C4-2B (cell line): ENCODE measurements around the gene SSRP1.
A peak's percentile ranks its signal among the peaks of the same experiment; 100 is the strongest.

Experiments
- H3K27ac ChIP-seq: fragments of 450-650 bp; 2 replicates; pipeline ENCODE4 v1.5.1; 2017
- ZFX ChIP-seq: fragments of 450-650 bp; IDR thresholded peaks from 2 replicates; pipeline ENCODE4 v1.6.1; 2017
- TF ChIP-seq, protein P1 (sequence below): fragments of 450-650 bp; conservative IDR thresholded peaks from 2 replicates; pipeline ENCODE4 v1.5.1; 2017; ENCODE audit warnings: mild to moderate bottlenecking

Gene SSRP1

GRCh38 chr11:57323855-57324153, 11.9 kb downstream of the SSRP1 start:
- TF ChIP-seq ZFX: no peak
- TF ChIP-seq, protein P1, sequence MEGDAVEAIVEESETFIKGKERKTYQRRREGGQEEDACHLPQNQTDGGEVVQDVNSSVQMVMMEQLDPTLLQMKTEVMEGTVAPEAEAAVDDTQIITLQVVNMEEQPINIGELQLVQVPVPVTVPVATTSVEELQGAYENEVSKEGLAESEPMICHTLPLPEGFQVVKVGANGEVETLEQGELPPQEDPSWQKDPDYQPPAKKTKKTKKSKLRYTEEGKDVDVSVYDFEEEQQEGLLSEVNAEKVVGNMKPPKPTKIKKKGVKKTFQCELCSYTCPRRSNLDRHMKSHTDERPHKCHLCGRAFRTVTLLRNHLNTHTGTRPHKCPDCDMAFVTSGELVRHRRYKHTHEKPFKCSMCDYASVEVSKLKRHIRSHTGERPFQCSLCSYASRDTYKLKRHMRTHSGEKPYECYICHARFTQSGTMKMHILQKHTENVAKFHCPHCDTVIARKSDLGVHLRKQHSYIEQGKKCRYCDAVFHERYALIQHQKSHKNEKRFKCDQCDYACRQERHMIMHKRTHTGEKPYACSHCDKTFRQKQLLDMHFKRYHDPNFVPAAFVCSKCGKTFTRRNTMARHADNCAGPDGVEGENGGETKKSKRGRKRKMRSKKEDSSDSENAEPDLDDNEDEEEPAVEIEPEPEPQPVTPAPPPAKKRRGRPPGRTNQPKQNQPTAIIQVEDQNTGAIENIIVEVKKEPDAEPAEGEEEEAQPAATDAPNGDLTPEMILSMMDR: no peak
- H3K27ac ChIP-seq: peak overlapping the region; percentile 94

GRCh38 chr11:57323167-57323854, 12.4 kb downstream of the SSRP1 start:
- TF ChIP-seq, protein P1: no peak
- no peak for TF ChIP-seq ZFX
- peak overlapping the region; percentile 94 for H3K27ac ChIP-seq

DNA sequence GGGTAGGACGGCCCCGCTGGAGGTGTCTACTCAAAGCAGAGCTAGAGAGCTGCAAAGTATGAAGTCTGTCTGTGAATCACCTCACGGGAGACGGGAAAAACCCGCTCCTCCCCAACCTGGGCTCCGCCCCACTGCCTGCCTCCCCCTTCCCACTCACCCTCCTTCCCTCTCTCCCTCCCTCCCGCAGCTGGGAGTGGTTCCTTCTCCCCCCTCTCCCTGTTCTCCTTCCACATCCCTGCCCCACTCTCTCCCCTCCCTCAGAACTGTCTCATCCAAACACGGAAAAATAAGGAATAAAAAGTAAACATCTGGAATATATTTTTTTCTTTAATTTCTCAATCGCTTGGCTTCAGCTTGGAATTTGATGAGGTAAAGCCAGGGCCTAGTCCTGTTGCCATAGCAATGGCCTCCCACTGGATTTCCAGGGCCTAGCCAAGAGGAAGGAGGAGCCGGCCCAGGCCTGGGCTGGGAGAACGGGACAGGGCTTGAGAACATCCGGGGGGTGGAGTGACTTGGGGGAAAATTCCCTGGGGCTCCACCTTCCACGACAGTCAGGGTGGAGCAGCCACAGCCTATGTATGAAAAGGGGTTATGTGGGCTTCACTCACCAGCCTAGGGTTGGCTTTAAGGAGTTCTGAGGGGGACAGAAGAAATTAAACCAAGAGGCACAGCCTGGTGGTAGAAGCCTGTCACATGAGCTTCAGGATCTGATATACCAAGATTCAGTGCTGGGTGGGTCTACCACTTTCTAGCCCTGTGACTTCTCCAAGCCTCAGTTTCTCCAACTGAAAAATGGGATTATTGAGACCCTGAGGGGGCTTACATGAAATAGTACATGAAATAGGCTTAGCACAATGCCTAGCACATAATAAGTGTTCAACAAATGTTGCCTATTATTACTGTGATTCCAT, 13.2 kb downstream of the SSRP1 start:
- peak overlapping the region; percentile 94 for H3K27ac ChIP-seq

GRCh38 chr11:57321388-57322255, 14.1 kb downstream of the SSRP1 start:
- H3K27ac ChIP-seq: peak overlapping the region; percentile 94
- TF ChIP-seq, protein P1: no peak
- TF ChIP-seq ZFX: no peak

More for the DNA sequence above, 13.2 kb downstream of the SSRP1 start:
- TF ChIP-seq, protein P1: no peak
- TF ChIP-seq ZFX: peak; percentile 49; the same call in 1 of the 2 replicates

GRCh38 chr11:57320719-57321387, 14.8 kb downstream of the SSRP1 start:
- no peak for TF ChIP-seq ZFX
- TF ChIP-seq, protein P1: no peak
- peak overlapping the region; percentile 94 for H3K27ac ChIP-seq

GRCh38 chr11:57320067-57320718, 15.5 kb downstream of the SSRP1 start:
- TF ChIP-seq ZFX: no peak
- TF ChIP-seq, protein P1: no peak
- peak overlapping the region; percentile 15; the same call in 1 of the 2 replicates for H3K27ac ChIP-seq
